GM23338 (cell line): ENCODE data around the gene ILK. TPM values are rescaled to one million over a fixed set of nuclear protein-coding genes. Genes with fewer than 3 reads are reported as not detected.
A peak's percentile ranks its signal among the peaks of the same experiment; 100 is the strongest.

ENCODE experiments used
- ATAC-seq: fragments of 200-7000 bp; cut with Tn5 transposase; 3 replicates; pipeline ENCODE4 v1.9.1; 2020
- DNase-seq: peaks from one replicate; pipeline ENCODE4 v3.0.0-alpha.2; 2015; ENCODE audit warnings: low spot score
- H2AFZ ChIP-seq: fragments of 200-600 bp; sonication (generic); 2 replicates; pipeline ENCODE4 v1.8.0; 2016; ENCODE audit warnings: antibody characterized with exemption, mild to moderate bottlenecking, moderate library complexity
- H3F3A ChIP-seq: fragments of 200-600 bp; sonication (generic); replicated peaks from 2 replicates; pipeline ENCODE4 v1.8.0; 2017; ENCODE audit warnings: antibody characterized with exemption, mixed run types, low read depth
- H3K27ac ChIP-seq: fragments of 200-600 bp; sonication (generic); 2 replicates; pipeline ENCODE4 v1.6.1; 2016; ENCODE audit warnings: low read depth
- H3K27me3 ChIP-seq: fragments of 200-600 bp; sonication (generic); 2 replicates; pipeline ENCODE4 v1.8.0; 2016; ENCODE audit warnings: mild to moderate bottlenecking, mixed run types, moderate library complexity; ENCODE audit not compliant: insufficient read depth
- H3K36me3 ChIP-seq: fragments of 200-600 bp; sonication (generic); 2 replicates; pipeline ENCODE4 v1.8.0; 2016; ENCODE audit warnings: mild to moderate bottlenecking; ENCODE audit not compliant: insufficient read depth
- H3K4me1 ChIP-seq: fragments of 200-600 bp; sonication (generic); 2 replicates; pipeline ENCODE4 v1.8.0; 2016; ENCODE audit warnings: mild to moderate bottlenecking, moderate library complexity; ENCODE audit not compliant: insufficient read depth
- H3K4me2 ChIP-seq: fragments of 200-600 bp; sonication (generic); 2 replicates; pipeline ENCODE4 v1.7.1; 2017; ENCODE audit warnings: mixed run types
- H3K4me3 ChIP-seq: fragments of 200-600 bp; sonication (generic); 2 replicates; pipeline ENCODE4 v1.6.1; 2016; ENCODE audit warnings: mixed run types
- H3K79me2 ChIP-seq: fragments of 200-600 bp; sonication (generic); replicated peaks from 2 replicates; pipeline ENCODE4 v1.8.0; 2017; ENCODE audit warnings: mild to moderate bottlenecking; ENCODE audit not compliant: insufficient read depth
- H3K9me2 ChIP-seq: fragments of 200-600 bp; sonication (generic); 2 replicates; pipeline ENCODE4 v1.8.0; 2017; ENCODE audit not compliant: insufficient read depth
- H4K20me1 ChIP-seq: fragments of 200-600 bp; sonication (generic); replicated peaks from 2 replicates; pipeline ENCODE4 v1.8.0; 2017; ENCODE audit warnings: mild to moderate bottlenecking; ENCODE audit not compliant: insufficient read depth
- H3K27ac Mint-ChIP-seq: 2 replicates; pipeline ENCODE4 v1.8.0; 2020; ENCODE audit warnings: inconsistent platforms, mild to moderate bottlenecking, moderate library complexity, mixed read lengths
- H3K27me3 Mint-ChIP-seq: 3 replicates; pipeline ENCODE4 v1.8.0; 2022; ENCODE audit warnings: low read depth, mild to moderate bottlenecking, moderate library complexity, mixed read lengths, inconsistent platforms; ENCODE audit not compliant: insufficient read depth, poor library complexity
- H3K36me3 Mint-ChIP-seq: 3 replicates; pipeline ENCODE4 v1.8.0; 2021; ENCODE audit warnings: low read depth, mild to moderate bottlenecking, inconsistent platforms, moderate library complexity, mixed read lengths
- H3K4me1 Mint-ChIP-seq: 3 replicates; pipeline ENCODE4 v1.8.0; 2020; ENCODE audit warnings: mild to moderate bottlenecking, inconsistent platforms, mixed read lengths
- H3K4me3 Mint-ChIP-seq: 3 replicates; pipeline ENCODE4 v1.8.0; 2021; ENCODE audit warnings: moderate library complexity, mild to moderate bottlenecking, inconsistent platforms, mixed read lengths
- H3K9me3 Mint-ChIP-seq: 3 replicates; pipeline ENCODE4 v1.8.0; 2020; ENCODE audit warnings: moderate library complexity, mild to moderate bottlenecking, inconsistent platforms, mixed read lengths
- CREB1 ChIP-seq: fragments of 250-450 bp; sonication (Bioruptor Pico); IDR thresholded peaks from 2 replicates; pipeline ENCODE4 v1.5.0; 2020; ENCODE audit warnings: low read depth, mild to moderate bottlenecking, moderate library complexity
- POLR2AphosphoS5 ChIP-seq: IDR thresholded peaks from 2 replicates; pipeline ENCODE4 v1.6.1; 2016; ENCODE audit warnings: antibody characterized with exemption, low read depth
- ZNF114 ChIP-seq: fragments of 250-450 bp; sonication (Bioruptor Pico); IDR thresholded peaks from 2 replicates; pipeline ENCODE4 v1.5.0; 2020; ENCODE audit warnings: mild to moderate bottlenecking, moderate library complexity
- polyA plus RNA-seq: library from polyadenylated mRNA; unstranded; fragments of >200 nt; fragmentation: Nextera tagmentation; extraction: Ambion mirVana; gene quantifications from 2 replicates; pipeline ENCODE4 v1.2.1, GENCODE V29; 2016
- total RNA-seq: library from RNA; depleted of rRNA; stranded (reverse); fragments of >200 nt; shearing (Covaris generic); gene quantifications from 2 replicates; pipeline ENCODE4 v1.2.3, GENCODE V29; 2014
- TF ChIP-seq, protein P1 (sequence below), 2 experiments: fragments of 200-600 bp in 1 of 2; sonication (generic) in 1 of 2; conservative IDR thresholded peaks; 2 replicates each; pipeline versions ENCODE4 v1.5.1 to v1.6.1; 2016 to 2017; ENCODE audit warnings: antibody characterized with exemption in 2 of 2, low read depth in 2 of 2, mild to moderate bottlenecking in 2 of 2, moderate library complexity in 1 of 2
- TF ChIP-seq, protein P2 (sequence below): IDR thresholded peaks from one replicate; pipeline ENCODE4 v1.6.1; 2018; ENCODE audit warnings: antibody characterized with exemption; ENCODE audit not compliant: unreplicated experiment
- TF ChIP-seq, protein P3 (sequence below): IDR thresholded peaks from 2 replicates; pipeline ENCODE4 v1.6.1; 2016; ENCODE audit warnings: antibody characterized with exemption

ILK gene
- total and polyA plus RNA-seq, 2 experiments from 2014 or later, result 62.6 to 91.0 TPM

DNA sequence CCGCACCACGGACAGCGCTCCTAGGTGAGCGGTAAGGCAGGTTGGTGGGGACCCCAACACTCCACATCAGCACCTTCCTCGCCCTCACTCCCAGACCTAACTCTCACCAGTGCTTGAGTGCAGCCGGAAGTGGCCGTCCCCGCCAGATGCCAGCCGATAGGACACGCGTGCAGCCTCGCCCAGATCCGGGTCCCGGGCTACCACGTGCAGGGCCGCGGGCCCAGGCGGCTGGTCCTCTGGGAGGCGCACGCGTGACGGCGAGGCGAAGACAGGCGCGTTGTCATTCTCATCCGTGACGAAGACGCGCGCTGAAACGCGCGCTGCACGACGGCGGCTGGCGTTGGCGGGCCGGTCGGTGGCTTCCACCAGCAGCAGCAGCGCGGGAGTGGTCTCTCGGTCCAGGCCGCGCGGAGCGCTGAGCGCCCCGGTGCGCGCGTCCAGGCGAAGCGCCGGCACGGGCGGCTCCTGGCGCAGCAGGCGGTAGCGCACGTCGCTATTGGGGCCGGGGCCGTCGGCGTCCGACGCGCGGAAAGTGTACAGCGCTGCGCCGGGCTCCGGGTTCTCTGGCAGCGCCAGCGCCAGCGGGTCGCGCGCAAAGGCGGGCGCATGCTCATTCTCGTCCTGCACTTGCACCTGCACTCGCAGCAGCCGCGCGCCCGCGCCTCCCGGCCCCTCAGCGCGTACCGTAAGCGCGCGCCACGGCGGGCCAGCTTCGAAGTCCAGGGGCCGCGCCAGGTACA, 26.5 kb downstream of the ILK start:
- H4K20me1 ChIP-seq, result no peaks in the 10 kb centered on the region
- no peaks in the 10 kb centered on the region; the same call in 1 of the 2 replicates for H3K4me1 ChIP-seq
- peak overlapping the region; percentile 88 for H3K4me2 ChIP-seq
- Mint-ChIP-seq H3K4me1 (peaks cover 9% of the 10 kb centered on the region), H3K36me3 (peaks cover 10% of the 10 kb centered on the region), H3K27me3 (peaks cover 38% of the 10 kb centered on the region), H3K4me3 (peak overlapping the region; percentile 76), H3K9me3 (no peaks in the 10 kb centered on the region; the same call in 2 of the 3 replicates), H3K27ac (no peak overlapping the region)
- ATAC-seq, result peak; percentile 81
- H3K4me3 ChIP-seq, result peak overlapping the region; percentile 69
- DNase-seq, result peak; percentile 87
- peaks cover 40% of the 10 kb centered on the region for H3K27me3 ChIP-seq
- H3K27ac ChIP-seq, result no peak overlapping the region
- peak overlapping the region; percentile 94 for H2AFZ ChIP-seq
- no peaks in the 10 kb centered on the region for H3K79me2 ChIP-seq
- no peaks in the 10 kb centered on the region for H3K36me3 ChIP-seq
- H3K9me2 ChIP-seq, result no peaks in the 10 kb centered on the region
- TF ChIP-seq ZNF114 (no peak), CREB1 (CRISPR knock-in tag) (peak; percentile 42; the same call in 1 of the 2 replicates), POLR2AphosphoS5 (peak; percentile 29; the same call in 1 of the 2 replicates)
- TF ChIP-seq, protein P1, sequence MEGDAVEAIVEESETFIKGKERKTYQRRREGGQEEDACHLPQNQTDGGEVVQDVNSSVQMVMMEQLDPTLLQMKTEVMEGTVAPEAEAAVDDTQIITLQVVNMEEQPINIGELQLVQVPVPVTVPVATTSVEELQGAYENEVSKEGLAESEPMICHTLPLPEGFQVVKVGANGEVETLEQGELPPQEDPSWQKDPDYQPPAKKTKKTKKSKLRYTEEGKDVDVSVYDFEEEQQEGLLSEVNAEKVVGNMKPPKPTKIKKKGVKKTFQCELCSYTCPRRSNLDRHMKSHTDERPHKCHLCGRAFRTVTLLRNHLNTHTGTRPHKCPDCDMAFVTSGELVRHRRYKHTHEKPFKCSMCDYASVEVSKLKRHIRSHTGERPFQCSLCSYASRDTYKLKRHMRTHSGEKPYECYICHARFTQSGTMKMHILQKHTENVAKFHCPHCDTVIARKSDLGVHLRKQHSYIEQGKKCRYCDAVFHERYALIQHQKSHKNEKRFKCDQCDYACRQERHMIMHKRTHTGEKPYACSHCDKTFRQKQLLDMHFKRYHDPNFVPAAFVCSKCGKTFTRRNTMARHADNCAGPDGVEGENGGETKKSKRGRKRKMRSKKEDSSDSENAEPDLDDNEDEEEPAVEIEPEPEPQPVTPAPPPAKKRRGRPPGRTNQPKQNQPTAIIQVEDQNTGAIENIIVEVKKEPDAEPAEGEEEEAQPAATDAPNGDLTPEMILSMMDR (conservative IDR thresholded peaks at IDR 0.05; ENCODE audit: low read depth in 2 of 2), result 0 out of 4 replicates have a peak, but pooled peaks of 1 of the 2 experiments have one; percentile 0
- TF ChIP-seq, protein P2, sequence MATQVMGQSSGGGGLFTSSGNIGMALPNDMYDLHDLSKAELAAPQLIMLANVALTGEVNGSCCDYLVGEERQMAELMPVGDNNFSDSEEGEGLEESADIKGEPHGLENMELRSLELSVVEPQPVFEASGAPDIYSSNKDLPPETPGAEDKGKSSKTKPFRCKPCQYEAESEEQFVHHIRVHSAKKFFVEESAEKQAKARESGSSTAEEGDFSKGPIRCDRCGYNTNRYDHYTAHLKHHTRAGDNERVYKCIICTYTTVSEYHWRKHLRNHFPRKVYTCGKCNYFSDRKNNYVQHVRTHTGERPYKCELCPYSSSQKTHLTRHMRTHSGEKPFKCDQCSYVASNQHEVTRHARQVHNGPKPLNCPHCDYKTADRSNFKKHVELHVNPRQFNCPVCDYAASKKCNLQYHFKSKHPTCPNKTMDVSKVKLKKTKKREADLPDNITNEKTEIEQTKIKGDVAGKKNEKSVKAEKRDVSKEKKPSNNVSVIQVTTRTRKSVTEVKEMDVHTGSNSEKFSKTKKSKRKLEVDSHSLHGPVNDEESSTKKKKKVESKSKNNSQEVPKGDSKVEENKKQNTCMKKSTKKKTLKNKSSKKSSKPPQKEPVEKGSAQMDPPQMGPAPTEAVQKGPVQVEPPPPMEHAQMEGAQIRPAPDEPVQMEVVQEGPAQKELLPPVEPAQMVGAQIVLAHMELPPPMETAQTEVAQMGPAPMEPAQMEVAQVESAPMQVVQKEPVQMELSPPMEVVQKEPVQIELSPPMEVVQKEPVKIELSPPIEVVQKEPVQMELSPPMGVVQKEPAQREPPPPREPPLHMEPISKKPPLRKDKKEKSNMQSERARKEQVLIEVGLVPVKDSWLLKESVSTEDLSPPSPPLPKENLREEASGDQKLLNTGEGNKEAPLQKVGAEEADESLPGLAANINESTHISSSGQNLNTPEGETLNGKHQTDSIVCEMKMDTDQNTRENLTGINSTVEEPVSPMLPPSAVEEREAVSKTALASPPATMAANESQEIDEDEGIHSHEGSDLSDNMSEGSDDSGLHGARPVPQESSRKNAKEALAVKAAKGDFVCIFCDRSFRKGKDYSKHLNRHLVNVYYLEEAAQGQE, result peak; percentile 73
- H3F3A ChIP-seq, result no peaks in the 10 kb centered on the region; the same call in 1 of the 2 replicates

- Histone ChIP-seq H3K9me2 (no peaks in the 10 kb centered on the region), H4K20me1 (no peaks in the 10 kb centered on the region), H3K4me3 (peak overlapping the region; percentile 69), H3K27me3 (peaks cover 40% of the 10 kb centered on the region), H2AFZ (peak overlapping the region; percentile 94), H3K4me2 (peak overlapping the region; percentile 88), H3F3A (no peaks in the 10 kb centered on the region; the same call in 1 of the 2 replicates), H3K36me3 (no peaks in the 10 kb centered on the region), H3K4me1 (no peaks in the 10 kb centered on the region; the same call in 1 of the 2 replicates), H3K27ac (no peak overlapping the region), H3K79me2 (no peaks in the 10 kb centered on the region)
- H3K36me3 Mint-ChIP-seq, result peaks cover 10% of the 10 kb centered on the region; the same call in 2 of the 3 replicates
- no peaks in the 10 kb centered on the region; the same call in 2 of the 3 replicates for H3K9me3 Mint-ChIP-seq
- peak overlapping the region; percentile 76 for H3K4me3 Mint-ChIP-seq
- DNase-seq (peak; percentile 45), ATAC-seq (peak; percentile 52)
- H3K4me1 Mint-ChIP-seq, result peaks cover 9% of the 10 kb centered on the region
- H3K27me3 Mint-ChIP-seq, result peaks cover 38% of the 10 kb centered on the region
- no peak overlapping the region for H3K27ac Mint-ChIP-seq
- TF ChIP-seq, protein P3, sequence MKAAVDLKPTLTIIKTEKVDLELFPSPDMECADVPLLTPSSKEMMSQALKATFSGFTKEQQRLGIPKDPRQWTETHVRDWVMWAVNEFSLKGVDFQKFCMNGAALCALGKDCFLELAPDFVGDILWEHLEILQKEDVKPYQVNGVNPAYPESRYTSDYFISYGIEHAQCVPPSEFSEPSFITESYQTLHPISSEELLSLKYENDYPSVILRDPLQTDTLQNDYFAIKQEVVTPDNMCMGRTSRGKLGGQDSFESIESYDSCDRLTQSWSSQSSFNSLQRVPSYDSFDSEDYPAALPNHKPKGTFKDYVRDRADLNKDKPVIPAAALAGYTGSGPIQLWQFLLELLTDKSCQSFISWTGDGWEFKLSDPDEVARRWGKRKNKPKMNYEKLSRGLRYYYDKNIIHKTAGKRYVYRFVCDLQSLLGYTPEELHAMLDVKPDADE, result no peak
Measured at GRCh38 chr11:6630632-6631291, 27.2 kb downstream of the ILK start.
